H1 (cell line): ENCODE results near the gene TAF6. TPM values are rescaled to one million over a fixed set of nuclear protein-coding genes. Genes with fewer than 3 reads are reported as not detected.

Experiments used
- CTCF ChIA-PET: fragments of 300-600 bp; sonication (Branson Sonifier 250); formaldehyde crosslinking; loops from one replicate; lab custom pipeline; 2021; ENCODE audit not compliant: partially characterized antibody; lab: Charles Lee
- POLR2A ChIA-PET: fragments of 300-600 bp; sonication (Branson Sonifier 250); formaldehyde crosslinking; loops from one replicate; lab custom pipeline; 2021; ENCODE audit warnings: inconsistent platforms; ENCODE audit not compliant: partially characterized antibody; lab: Charles Lee
- DNase-seq, 2 experiments: peaks; one replicate each; pipeline versions ENCODE4 v3.0.0 to v3.0.0-alpha.2; 2010 to 2022; ENCODE audit warnings: low spot score in 2 of 2, low read depth in 1 of 2, mixed read lengths in 1 of 2
- FAIRE-seq: peaks from 2 replicates; lab custom pipeline; 2011; peaks lifted over from hg19 to GRCh38; lab: Jason Lieb, UNC
- H2AFZ ChIP-seq: 2 replicates; pipeline ENCODE4 v1.8.1; 2012; ENCODE audit warnings: low read length, inconsistent platforms
- H2AK5ac ChIP-seq: 2 replicates; pipeline ENCODE4 v1.6.1; 2013; ENCODE audit warnings: low read depth, low read length
- H2BK120ac ChIP-seq: replicated peaks from 2 replicates; pipeline ENCODE3; 2013; ENCODE audit warnings: low read depth, low read length, inconsistent platforms
- H2BK12ac ChIP-seq: 2 replicates; pipeline ENCODE4 v1.6.1; 2013; ENCODE audit warnings: low read depth, low read length
- H2BK15ac ChIP-seq: 2 replicates; pipeline ENCODE4 v1.6.1; 2013; ENCODE audit warnings: low read length
- H2BK20ac ChIP-seq: 2 replicates; pipeline ENCODE4 v1.6.1; 2013; ENCODE audit warnings: low read length
- H2BK5ac ChIP-seq: 2 replicates; pipeline ENCODE4 v1.6.1; 2013; ENCODE audit warnings: low read depth, low read length
- H3K14ac ChIP-seq: 2 replicates; pipeline ENCODE4 v1.6.1; 2013; ENCODE audit warnings: inconsistent platforms; ENCODE audit not compliant: insufficient read length
- H3K18ac ChIP-seq: 2 replicates; pipeline ENCODE4 v1.6.1; 2013; ENCODE audit warnings: low read length; ENCODE audit errors: extremely low read depth
- H3K23ac ChIP-seq: 2 replicates; pipeline ENCODE4 v1.6.1; 2013; ENCODE audit warnings: inconsistent platforms; ENCODE audit not compliant: insufficient read length
- H3K23me2 ChIP-seq: 2 replicates; pipeline ENCODE4 v1.6.1; 2013; ENCODE audit warnings: low read depth, low read length
- H3K27ac ChIP-seq: 2 replicates; pipeline ENCODE4 v1.6.1; 2011; ENCODE audit warnings: low read depth, low read length, inconsistent platforms
- H3K27me3 ChIP-seq, 4 experiments: replicated peaks in 1 of 4; 1 replicate in 1 of 4; 2 replicates in 3 of 4; pipeline versions ENCODE4 v1.6.1 to v1.8.1; 2011 to 2013; ENCODE audit warnings: low read length in 3 of 4, mild to moderate bottlenecking in 3 of 4, inconsistent platforms in 2 of 4, mixed read lengths in 2 of 4, moderate library complexity in 1 of 4; ENCODE audit not compliant: control insufficient read depth in 3 of 4, insufficient read depth in 3 of 4; ENCODE audit errors: extremely low read depth in 1 of 4
- H3K36me3 ChIP-seq, 4 experiments: 2 replicates each; pipeline versions ENCODE4 v1.6.1 to v1.8.1; 2011 to 2013; ENCODE audit warnings: mild to moderate bottlenecking in 4 of 4, low read length in 3 of 4, moderate library complexity in 2 of 4, control low read depth in 1 of 4, inconsistent platforms in 1 of 4; ENCODE audit not compliant: insufficient read depth in 4 of 4, control insufficient read depth in 2 of 4
- H3K4ac ChIP-seq: replicated peaks from 2 replicates; pipeline ENCODE3; 2013; ENCODE audit warnings: low read length, low read depth, mixed read lengths, inconsistent platforms; ENCODE audit not compliant: insufficient read length
- H3K4me1 ChIP-seq, 4 experiments: replicated peaks in 1 of 4; 1 replicate in 1 of 4; 2 replicates in 3 of 4; pipeline versions ENCODE4 v1.6.1 to v1.8.1; 2011 to 2013; ENCODE audit warnings: low read length in 3 of 4, inconsistent platforms in 2 of 4, mixed read lengths in 1 of 4; ENCODE audit not compliant: insufficient read depth in 4 of 4, control insufficient read depth in 3 of 4
- H3K4me2 ChIP-seq, 2 experiments: 2 replicates each; pipeline versions ENCODE4 v1.6.1 to v1.8.1; 2011 to 2013; ENCODE audit warnings: low read depth in 2 of 2, low read length in 2 of 2, control low read depth in 1 of 2, inconsistent platforms in 1 of 2, mild to moderate bottlenecking in 1 of 2; ENCODE audit not compliant: insufficient read depth in 1 of 2
- H3K4me3 ChIP-seq, 4 experiments: fragments of 200-600, 300-600 bp in 1 of 4; sonication (generic), shearing (Covaris generic), sonication (Bioruptor Twin) in 1 of 4; 2 replicates each; pipeline versions ENCODE4 v1.5.1 to v1.8.1; 2011 to 2016; ENCODE audit warnings: low read length in 4 of 4, low read depth in 3 of 4, control low read depth in 2 of 4, inconsistent platforms in 2 of 4, mild to moderate bottlenecking in 2 of 4, mixed read lengths in 1 of 4, moderate library complexity in 1 of 4; ENCODE audit not compliant: insufficient read depth in 2 of 4; ENCODE audit errors: extremely low read depth in 1 of 4
- H3K56ac ChIP-seq: replicated peaks from 2 replicates; pipeline ENCODE3; 2013; ENCODE audit warnings: low read depth, mild to moderate bottlenecking, mixed read lengths, low read length, inconsistent platforms; ENCODE audit not compliant: insufficient read length
- H3K79me1 ChIP-seq: 2 replicates; pipeline ENCODE4 v1.6.1; 2013; ENCODE audit warnings: low read depth, low read length, control low read depth
- H3K79me2 ChIP-seq, 2 experiments: 2 replicates each; pipeline versions ENCODE4 v1.6.1 to v1.8.1; 2012 to 2013; ENCODE audit warnings: low read length in 2 of 2, mild to moderate bottlenecking in 2 of 2, inconsistent platforms in 1 of 2; ENCODE audit not compliant: insufficient read depth in 2 of 2, control insufficient read depth in 1 of 2
- H3K9ac ChIP-seq, 4 experiments: replicated peaks in 1 of 4; 1 replicate in 1 of 4; 2 replicates in 3 of 4; pipeline versions ENCODE4 v1.6.1 to v1.8.1; 2011 to 2013; ENCODE audit warnings: low read depth in 3 of 4, low read length in 3 of 4, control low read depth in 2 of 4, mild to moderate bottlenecking in 2 of 4, moderate library complexity in 2 of 4, inconsistent platforms in 1 of 4; ENCODE audit errors: extremely low read depth in 1 of 4
- H3K9me3 ChIP-seq, 2 experiments: 2 replicates each; pipeline versions ENCODE4 v1.6.1 to v1.8.1; 2012 to 2013; ENCODE audit warnings: mild to moderate bottlenecking in 2 of 2, moderate library complexity in 2 of 2, control low read depth in 1 of 2, inconsistent platforms in 1 of 2, low read depth in 1 of 2, low read length in 1 of 2, mixed read lengths in 1 of 2; ENCODE audit not compliant: insufficient read depth in 2 of 2
- H4K20me1 ChIP-seq, 2 experiments: replicated peaks in 1 of 2; 2 replicates each; pipeline versions ENCODE3 to v1.8.1; 2011 to 2013; ENCODE audit warnings: inconsistent platforms in 2 of 2, low read length in 2 of 2, mild to moderate bottlenecking in 1 of 2; ENCODE audit not compliant: insufficient read depth in 2 of 2, control insufficient read depth in 1 of 2
- H4K5ac ChIP-seq: 2 replicates; pipeline ENCODE4 v1.6.1; 2013; ENCODE audit warnings: low read length, low read depth, mixed read lengths, inconsistent platforms; ENCODE audit not compliant: insufficient read length
- H4K8ac ChIP-seq: 2 replicates; pipeline ENCODE4 v1.8.0; 2013; ENCODE audit warnings: mild to moderate bottlenecking, moderate library complexity, low read length, inconsistent platforms; ENCODE audit not compliant: insufficient read depth; ENCODE audit errors: extremely low read depth
- H4K91ac ChIP-seq: replicated peaks from 2 replicates; pipeline ENCODE3; 2013; ENCODE audit warnings: low read length, mixed read lengths, inconsistent platforms; ENCODE audit not compliant: insufficient read length
- RFX5 ChIP-seq: IDR thresholded peaks from 2 replicates; pipeline ENCODE4 v1.6.1; 2011; ENCODE audit warnings: low read depth, low read length, improper control_type of control experiment, borderline replicate concordance
- SP1 ChIP-seq: IDR thresholded peaks from 2 replicates; pipeline ENCODE4 v1.6.1; 2011; ENCODE audit warnings: low read depth, low read length
- TAF7 ChIP-seq: optimal IDR thresholded peaks from 2 replicates; pipeline ENCODE3; 2011; ENCODE audit warnings: low read depth, mild to moderate bottlenecking, inconsistent platforms, low read length, moderate library complexity, borderline replicate concordance
- WGBS, 2 experiments: shearing (Covaris generic) in 1 of 2; methylation state at CpG; one replicate each; pipeline versions ENCODE4 v1.1.6 to v1.1.7; 2013 to 2015; ENCODE audit warnings: low lambda C conversion rate in 2 of 2, mixed read lengths in 2 of 2, inconsistent platforms in 1 of 2, low coverage in 1 of 2, missing lambda C conversion rate in 1 of 2; ENCODE audit not compliant: insufficient replicate concordance in 2 of 2, insufficient coverage in 1 of 2, insufficient read length in 1 of 2; ENCODE audit errors: extremely low coverage in 1 of 2, missing lambda C conversion rate in 1 of 2; 5-methylcytosine and 5-hydroxymethylcytosine counted together
- polyA plus RNA-seq, 7 experiments: library from polyadenylated mRNA; depleted of rRNA in 3 of 7; stranded (reverse) in 5 of 7; unstranded in 2 of 7; fragments of >200 nt in 5 of 7; fragments of 200-250 nt in 2 of 7; gene quantifications; 1 replicate in 5 of 7; 2 replicates in 1 of 7; 4 replicates in 1 of 7; pipeline versions ENCODE4 v1.2.1 to v1.2.3, GENCODE V29; 2011 to 2013; ENCODE audit warnings: missing spikeins in 2 of 7, mixed read lengths in 2 of 7
- total RNA-seq: library from RNA; stranded (reverse); fragmentation: NEBNext Ultra II Directional; extraction: Animal tissue kit (Norgen Biotek cat#: 25700); gene quantifications from 2 replicates; pipeline ENCODE4 v1.2.1, GENCODE V29; 2021
- TF ChIP-seq, protein P1 (sequence below): IDR thresholded peaks from 2 replicates; pipeline ENCODE4 v1.6.1; 2011; ENCODE audit warnings: low read depth, mild to moderate bottlenecking, low read length; ENCODE audit not compliant: insufficient read depth

TAF6 gene
- total and polyA plus RNA-seq, 2 of the 8 experiments (the other 6 are each of a cell fraction or from before 2014, with no cell fraction given): 66.7 to 101 TPM

GRCh38 chr7:100166317-100166940 is 47.3 kb upstream of the TAF6 start:
- Histone ChIP-seq H4K20me1 (peaks cover 0 to 3% of the 10 kb centered on the region in 2 experiments), H4K91ac (no peak overlapping the region), H2AK5ac (peak overlapping the region; percentile 47; the same call in 1 of the 2 replicates), H3K4me2 (peak overlapping the region in 1 of 2 experiments; percentile 89; a peak in 2 of 4 replicates), H3K9me3 (no peaks in the 10 kb centered on the region), H2BK120ac (no peak overlapping the region), H2BK5ac (no peak overlapping the region), H3K4ac (no peak overlapping the region), H3K23ac (no peak overlapping the region), H2AFZ (no peak overlapping the region), H3K36me3 (no peaks in the 10 kb centered on the region), H2BK15ac (peak overlapping the region; percentile 72; the same call in 1 of the 2 replicates), H3K18ac (0 out of 2 replicates have a peak overlapping the region, but pooled peaks have one; percentile 24), H3K4me3 (no peak overlapping the region), H4K5ac (no peak overlapping the region), H2BK20ac (peak overlapping the region; percentile 48; the same call in 1 of the 2 replicates), H3K56ac (no peak overlapping the region), H3K14ac (no peak overlapping the region), H3K27ac (no peak overlapping the region), H3K27me3 (peaks cover 0 to 10% (median 2%) of the 10 kb centered on the region in 4 experiments; a peak in 1 of 7 replicates), H4K8ac (no peak overlapping the region; the same call in 1 of the 2 replicates), H3K79me1 (no peaks in the 10 kb centered on the region; the same call in 1 of the 2 replicates), H3K79me2 (no peaks in the 10 kb centered on the region), H3K9ac (no peak overlapping the region), H3K23me2 (peaks cover 11% of the 10 kb centered on the region; the same call in 1 of the 2 replicates), H3K4me1 (peaks cover 11 to 26% (median 15%) of the 10 kb centered on the region in 4 experiments), H2BK12ac (peak overlapping the region; percentile 33; the same call in 1 of the 2 replicates)
- ChIA-PET CTCF (interaction anchor here (0.8 to 11.2 kb wide), 11 partner anchors 9 to 51 kb away, joined by 3 to 94 read pairs (median 5); partner anchors contain the start of genes GPC2 and STAG3), POLR2A (interaction anchor here (0.6 to 11.0 kb wide), 13 partner anchors 9 to 170 kb away, joined by 3 to 145 read pairs (median 4); partner anchors contain the start of genes AP4M1, GPC2, LAMTOR4 and MCM7)
- no peak for TF ChIP-seq TAF7
- no peak for TF ChIP-seq RFX5
- no peak for TF ChIP-seq SP1
- TF ChIP-seq, protein P1, sequence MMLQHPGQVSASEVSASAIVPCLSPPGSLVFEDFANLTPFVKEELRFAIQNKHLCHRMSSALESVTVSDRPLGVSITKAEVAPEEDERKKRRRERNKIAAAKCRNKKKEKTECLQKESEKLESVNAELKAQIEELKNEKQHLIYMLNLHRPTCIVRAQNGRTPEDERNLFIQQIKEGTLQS: no peak
- WGBS, 2 experiments: 82% methylated on average over 16 of the region's 16 CpGs; no CpG with 5 or more reads in 1 of the 2 experiments
- FAIRE-seq (no peak), DNase-seq (no peak)
